Measurements from ENCODE around the gene RPL13.

- TF ChIP-seq CTCF (IDR thresholded peaks at IDR 0.05) = no peak
- no peak for TF ChIP-seq POLR2A (IDR thresholded peaks at IDR 0.05)
Measured at GRCh38 chr16:89562939-89563338, 2.5 kb downstream of the RPL13 start.

Data from thyroid gland (tissue), 4 donors.